GM23248 (cell line): ENCODE data around the gene ENOX1. TPM values are rescaled to one million over a fixed set of nuclear protein-coding genes. Genes with fewer than 3 reads are reported as not detected.

Source experiments
- DNase-seq: peaks from one replicate; pipeline ENCODE4 v3.0.0-alpha.2; 2015
- H2AFZ ChIP-seq: fragments of 200-600 bp; sonication (generic); 2 replicates; pipeline ENCODE4 v1.6.1; 2016; ENCODE audit warnings: antibody characterized with exemption
- H3F3A ChIP-seq: fragments of 200-600 bp; sonication (generic); 2 replicates; pipeline ENCODE4 v1.6.1; 2016; ENCODE audit warnings: mild to moderate bottlenecking, antibody characterized with exemption, mixed run types; ENCODE audit not compliant: insufficient read depth
- H3K27ac ChIP-seq: fragments of 200-600 bp; sonication (generic); 2 replicates; pipeline ENCODE4 v1.5.1; 2016; ENCODE audit warnings: mild to moderate bottlenecking
- H3K27me3 ChIP-seq: fragments of 200-600 bp; sonication (generic); replicated peaks from 2 replicates; pipeline ENCODE4 v1.6.1; 2016; ENCODE audit warnings: mild to moderate bottlenecking; ENCODE audit not compliant: insufficient read depth
- H3K36me3 ChIP-seq: fragments of 200-600 bp; sonication (generic); 2 replicates; pipeline ENCODE4 v1.6.1; 2016; ENCODE audit warnings: low read depth, mild to moderate bottlenecking
- H3K4me1 ChIP-seq: fragments of 200-600 bp; sonication (generic); 2 replicates; pipeline ENCODE4 v1.6.1; 2016; ENCODE audit warnings: mild to moderate bottlenecking; ENCODE audit not compliant: insufficient read depth
- H3K4me2 ChIP-seq: fragments of 200-600 bp; sonication (generic); one replicate; pipeline ENCODE4 v1.6.1; 2016; ENCODE audit warnings: mild to moderate bottlenecking; ENCODE audit not compliant: unreplicated experiment
- H3K4me3 ChIP-seq: fragments of 200-600 bp; sonication (generic); 2 replicates; pipeline ENCODE4 v1.5.1; 2016; ENCODE audit warnings: mild to moderate bottlenecking
- H3K79me2 ChIP-seq: fragments of 200-600 bp; sonication (generic); 2 replicates; pipeline ENCODE4 v1.6.1; 2016; ENCODE audit warnings: mild to moderate bottlenecking; ENCODE audit not compliant: insufficient read depth
- H3K9ac ChIP-seq: fragments of 200-600 bp; sonication (generic); 2 replicates; pipeline ENCODE4 v1.6.1; 2016; ENCODE audit warnings: mild to moderate bottlenecking
- H3K9me2 ChIP-seq: fragments of 200-600 bp; sonication (generic); 2 replicates; pipeline ENCODE4 v1.6.1; 2016; ENCODE audit warnings: mixed run types, mild to moderate bottlenecking, moderate library complexity; ENCODE audit not compliant: insufficient read depth
- H3K9me3 ChIP-seq: fragments of 200-600 bp; sonication (generic); one replicate; pipeline ENCODE4 v1.6.1; 2017; ENCODE audit warnings: low read depth
- H4K20me1 ChIP-seq: fragments of 200-600 bp; sonication (generic); 2 replicates; pipeline ENCODE4 v1.6.0; 2016; ENCODE audit not compliant: insufficient read depth
- EZH2 ChIP-seq: fragments of 200-600 bp; sonication (generic); IDR thresholded peaks from 2 replicates; pipeline ENCODE4 v1.6.1; 2018; ENCODE audit warnings: antibody characterized with exemption, mild to moderate bottlenecking; ENCODE audit not compliant: insufficient read depth, poor library complexity, severe bottlenecking
- EZH2phosphoT487 ChIP-seq: fragments of 200-600 bp; sonication (generic); IDR thresholded peaks from 2 replicates; pipeline ENCODE4 v1.6.1; 2018; ENCODE audit warnings: antibody characterized with exemption, moderate library complexity, mild to moderate bottlenecking, low read depth; ENCODE audit not compliant: insufficient read depth
- WGBS, 2 experiments: methylation state at CpG; one replicate each; pipeline ENCODE4 v1.1.6; 2015 to 2017; ENCODE audit warnings: low lambda C conversion rate in 2 of 2, low coverage in 1 of 2; ENCODE audit errors: missing lambda C conversion rate in 2 of 2; 5-methylcytosine and 5-hydroxymethylcytosine counted together
- in situ Hi-C: fragments of 300-500 bp; cut with MboI; formaldehyde crosslinking; loops from 2 replicates; pipeline ENCODE4 v1.15.0; 2020
- polyA plus RNA-seq: library from polyadenylated mRNA; unstranded; fragments of >200 nt; fragmentation: Nextera tagmentation; extraction: Ambion mirVana; gene quantifications from 2 replicates; pipeline ENCODE4 v1.2.1, GENCODE V29; 2016
- total RNA-seq: library from RNA; depleted of rRNA; stranded (reverse); fragments of >200 nt; shearing (Covaris generic); gene quantifications from 2 replicates; pipeline ENCODE4 v1.2.3, GENCODE V29; 2014

Gene ENOX1
- total and polyA plus RNA-seq, 2 experiments from 2014 or later: 1.8 to 3.2 TPM

DNA sequence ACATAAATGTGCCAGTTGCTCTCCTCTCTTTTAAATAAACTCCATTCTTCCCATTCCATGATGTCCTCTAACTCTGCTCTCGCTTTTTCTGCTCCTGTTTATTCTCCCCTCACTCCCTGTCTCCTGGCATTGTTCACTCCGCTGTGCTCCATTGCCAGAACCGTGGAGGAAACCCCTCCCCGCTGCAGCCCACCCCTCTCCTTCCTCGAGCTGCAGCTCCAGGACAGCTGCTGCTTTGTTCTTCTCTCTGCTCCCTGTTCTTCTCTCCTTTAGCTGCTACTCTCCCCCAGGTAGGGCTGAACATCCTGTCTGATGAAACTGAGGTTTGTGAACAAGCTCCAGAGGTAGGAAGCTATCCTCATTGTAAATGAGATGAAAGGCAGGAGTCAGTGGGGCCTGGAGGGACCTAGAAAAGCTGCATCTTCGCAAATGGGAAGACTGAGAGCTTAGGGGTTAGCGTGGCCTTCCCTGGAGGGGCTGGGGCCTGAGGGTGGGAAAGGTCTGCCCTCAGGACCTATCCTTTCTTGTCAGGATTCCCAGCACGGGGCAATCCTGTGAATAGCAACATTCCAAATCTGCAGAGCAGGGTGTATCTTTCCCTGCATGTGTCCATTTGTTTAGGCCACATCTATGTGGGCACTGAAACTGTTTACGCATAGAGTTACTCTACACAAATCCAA is 519.7 kb downstream of the ENOX1 start:
- TF ChIP-seq EZH2phosphoT487: no peak
- no peak for TF ChIP-seq EZH2
- Histone ChIP-seq H3K9me2 (no peaks in the 10 kb centered on the region), H3K9ac (no peak overlapping the region), H3K27me3 (no peaks in the 10 kb centered on the region), H3K27ac (no peak overlapping the region), H2AFZ (no peak overlapping the region), H4K20me1 (no peaks in the 10 kb centered on the region), H3F3A (peaks cover 31% of the 10 kb centered on the region), H3K9me3 (no peaks in the 10 kb centered on the region), H3K4me2 (no peak overlapping the region), H3K4me1 (peaks cover 34% of the 10 kb centered on the region), H3K79me2 (no peaks in the 10 kb centered on the region), H3K4me3 (no peak overlapping the region), H3K36me3 (no peaks in the 10 kb centered on the region)
- WGBS, 2 experiments: 76 to 81% methylated on average over 8 to 9 of the region's 9 CpGs
- in situ Hi-C loops: no loop called here
- DNase-seq: no peak

DNA sequence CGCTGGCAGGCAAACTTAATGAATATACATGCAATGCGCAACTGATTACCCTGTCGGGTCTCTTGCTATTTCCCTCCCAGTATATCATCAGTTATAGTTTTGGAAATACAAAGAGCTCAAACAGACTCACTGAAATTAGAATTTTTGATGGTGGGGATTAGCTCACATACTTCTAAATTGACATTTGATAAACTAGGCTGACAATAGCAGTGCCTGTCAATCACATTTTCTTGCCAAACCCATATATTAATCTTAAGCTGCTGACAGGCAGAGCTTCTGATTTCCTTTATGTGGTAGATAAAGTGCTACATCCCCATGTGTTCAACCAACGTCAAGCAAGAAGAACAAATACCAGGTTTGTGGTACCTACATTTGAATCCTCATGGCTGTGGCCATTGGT is 521.7 kb downstream of the ENOX1 start:
- in situ Hi-C loops: no loop called here
- 74 to 75% methylated on average over 4 of the region's 4 CpGs for WGBS, 2 experiments

DNA sequence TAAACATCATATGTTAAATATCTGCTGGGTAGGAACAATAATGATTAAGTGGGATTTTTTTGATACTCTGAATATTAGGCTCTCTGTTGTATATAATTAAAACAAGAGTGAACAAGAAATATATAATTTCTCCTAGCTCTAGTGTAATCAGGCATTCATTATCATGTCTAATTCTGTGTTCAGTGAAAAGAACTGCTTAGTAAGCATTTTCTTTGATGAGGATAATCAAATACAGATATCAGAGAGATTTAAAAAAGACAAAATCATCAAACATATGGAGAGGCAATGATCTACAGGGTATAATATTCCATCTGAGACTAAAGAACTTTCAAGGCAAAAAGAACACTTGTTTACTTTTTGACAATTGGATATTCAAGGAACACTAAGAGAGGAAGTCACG is 522.3 kb downstream of the ENOX1 start:
- Histone ChIP-seq H3K27ac (no peak overlapping the region), H3K4me2 (no peak overlapping the region), H2AFZ (no peak overlapping the region), H3K27me3 (no peaks in the 10 kb centered on the region), H3K4me3 (no peak overlapping the region), H3K36me3 (no peaks in the 10 kb centered on the region), H4K20me1 (no peaks in the 10 kb centered on the region), H3K9me2 (no peaks in the 10 kb centered on the region), H3K9ac (no peak overlapping the region), H3K4me1 (peaks cover 26% of the 10 kb centered on the region), H3K9me3 (no peaks in the 10 kb centered on the region), H3F3A (peaks cover 22% of the 10 kb centered on the region), H3K79me2 (no peaks in the 10 kb centered on the region)
- 96 to 97% methylated on average over 1 of the region's 1 CpG for WGBS, 2 experiments
- in situ Hi-C loops: no loop called here
- TF ChIP-seq EZH2phosphoT487 (no peak), EZH2 (no peak)
- no peak for DNase-seq

More for the DNA sequence above, 521.7 kb downstream of the ENOX1 start:
- Histone ChIP-seq H3F3A (peaks cover 27% of the 10 kb centered on the region), H3K79me2 (no peaks in the 10 kb centered on the region), H3K4me2 (no peak overlapping the region), H4K20me1 (no peaks in the 10 kb centered on the region), H3K4me3 (no peak overlapping the region), H3K27ac (no peak overlapping the region), H3K27me3 (no peaks in the 10 kb centered on the region), H3K4me1 (peaks cover 32% of the 10 kb centered on the region), H2AFZ (no peak overlapping the region), H3K36me3 (no peaks in the 10 kb centered on the region), H3K9me3 (no peaks in the 10 kb centered on the region), H3K9me2 (no peaks in the 10 kb centered on the region), H3K9ac (no peak overlapping the region)
- no peak for TF ChIP-seq EZH2
- no peak for TF ChIP-seq EZH2phosphoT487
- DNase-seq: no peak

DNA sequence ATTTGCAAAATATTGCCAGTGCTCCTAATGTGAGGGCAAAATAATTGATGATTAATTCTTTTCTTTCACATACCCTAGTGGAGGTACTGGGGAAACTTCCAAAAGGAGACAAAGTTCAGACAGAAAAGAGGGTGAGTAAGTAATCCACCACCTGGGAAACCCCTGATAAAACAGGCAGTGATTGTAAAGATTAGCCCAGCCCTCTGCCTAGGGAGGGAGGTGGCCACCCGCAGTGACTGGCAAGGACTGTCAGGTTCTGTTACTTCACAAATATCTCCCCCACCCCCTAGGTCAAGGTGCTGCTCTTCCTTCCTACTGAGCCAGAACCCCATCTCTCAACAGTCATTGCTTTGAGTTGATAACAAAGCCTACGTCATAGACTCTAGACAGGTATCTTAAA is 523.7 kb downstream of the ENOX1 start:
- 94 to 98% methylated on average over 2 of the region's 2 CpGs for WGBS, 2 experiments
- in situ Hi-C loops: no loop called here
- H3K9me2 ChIP-seq: no peaks in the 10 kb centered on the region

More for the DNA sequence above, 523.7 kb downstream of the ENOX1 start:
- no peaks in the 10 kb centered on the region for H4K20me1 ChIP-seq
- H3K27ac ChIP-seq: no peak overlapping the region
- H3K9ac ChIP-seq: no peak overlapping the region
- no peak for DNase-seq
- H3K27me3 ChIP-seq: no peaks in the 10 kb centered on the region
- no peak overlapping the region for H3K4me3 ChIP-seq
- H3K4me2 ChIP-seq: no peak overlapping the region
- H3K79me2 ChIP-seq: no peaks in the 10 kb centered on the region
- peaks cover 8% of the 10 kb centered on the region for H3F3A ChIP-seq
- H2AFZ ChIP-seq: no peak overlapping the region
- H3K9me3 ChIP-seq: no peaks in the 10 kb centered on the region
- no peaks in the 10 kb centered on the region for H3K36me3 ChIP-seq
- TF ChIP-seq EZH2 (no peak), EZH2phosphoT487 (no peak)
- H3K4me1 ChIP-seq: peaks cover 15% of the 10 kb centered on the region
